ENCODE measurements around the gene CCDC70.

The CCDC70 gene

GRCh38 chr13:51867062-51867461 lies 5.3 kb downstream of the CCDC70 start:
- Histone ChIP-seq H3K9me3 (ENCODE audit: control insufficient read depth, insufficient read depth, low read length) (no peaks in the 10 kb centered on the region), H3K9me2 (replicated peaks; ENCODE audit: control insufficient read depth, low read length) (no peaks in the 10 kb centered on the region), H3K4me2 (ENCODE audit: low read length) (no peak overlapping the region), H3F3A (ENCODE audit: control insufficient read depth, insufficient read depth) (no peaks in the 10 kb centered on the region), H3K27ac (ENCODE audit: low read depth, low read length) (no peak overlapping the region), H3K4me1 (ENCODE audit: control insufficient read depth, low read length) (no peaks in the 10 kb centered on the region), H3K4me3 (ENCODE audit: low read length) (no peak overlapping the region), H3K79me2 (ENCODE audit: control insufficient read depth, low read length) (no peaks in the 10 kb centered on the region), H3K27me3 (ENCODE audit: control insufficient read depth, low read length) (peaks cover 39% of the 10 kb centered on the region), H4K20me1 (ENCODE audit: control insufficient read depth, insufficient read depth, low read depth, low read length) (no peaks in the 10 kb centered on the region), H3K36me3 (ENCODE audit: control insufficient read depth, low read length) (no peaks in the 10 kb centered on the region)
- TF ChIP-seq CTCF (IDR thresholded peaks at IDR 0.05; ENCODE audit: low read depth, low read length, poor library complexity, severe bottlenecking) (no peak), EZH2phosphoT487 (IDR thresholded peaks at IDR 0.05; ENCODE audit: borderline replicate concordance, low read length) (no peak)

GRCh38 chr13:51869916-51870315 lies 8.1 kb downstream of the CCDC70 start:
- H3K27me3 ChIP-seq (ENCODE audit: control insufficient read depth, low read length), result peaks cover 23% of the 10 kb centered on the region
- H3K4me1 ChIP-seq (ENCODE audit: control insufficient read depth, low read length), result no peaks in the 10 kb centered on the region
- no peaks in the 10 kb centered on the region for H3F3A ChIP-seq (ENCODE audit: control insufficient read depth, insufficient read depth)
- no peaks in the 10 kb centered on the region for H3K9me3 ChIP-seq (ENCODE audit: control insufficient read depth, insufficient read depth, low read length)
- H3K36me3 ChIP-seq (ENCODE audit: control insufficient read depth, low read length), result no peaks in the 10 kb centered on the region
- no peaks in the 10 kb centered on the region for H4K20me1 ChIP-seq (ENCODE audit: control insufficient read depth, insufficient read depth, low read depth, low read length)
- H3K4me2 ChIP-seq (ENCODE audit: low read length), result no peak overlapping the region
- no peak overlapping the region for H3K27ac ChIP-seq (ENCODE audit: low read depth, low read length)
- H3K79me2 ChIP-seq (ENCODE audit: control insufficient read depth, low read length), result no peaks in the 10 kb centered on the region
- TF ChIP-seq CTCF (IDR thresholded peaks at IDR 0.05; ENCODE audit: low read depth, low read length, poor library complexity, severe bottlenecking) (no peak), EZH2phosphoT487 (IDR thresholded peaks at IDR 0.05; ENCODE audit: borderline replicate concordance, low read length) (no peak)
- no peak overlapping the region for H3K4me3 ChIP-seq (ENCODE audit: low read length)
- no peaks in the 10 kb centered on the region for H3K9me2 ChIP-seq (replicated peaks; ENCODE audit: control insufficient read depth, low read length)

GRCh38 chr13:51870616-51871015 lies 8.8 kb downstream of the CCDC70 start:
- Histone ChIP-seq H3K79me2 (ENCODE audit: control insufficient read depth, low read length) (no peaks in the 10 kb centered on the region), H3K9me2 (replicated peaks; ENCODE audit: control insufficient read depth, low read length) (no peaks in the 10 kb centered on the region), H3K4me2 (ENCODE audit: low read length) (no peak overlapping the region), H3K4me3 (ENCODE audit: low read length) (no peak overlapping the region), H3K27me3 (ENCODE audit: control insufficient read depth, low read length) (peaks cover 23% of the 10 kb centered on the region), H3F3A (ENCODE audit: control insufficient read depth, insufficient read depth) (no peaks in the 10 kb centered on the region), H3K36me3 (ENCODE audit: control insufficient read depth, low read length) (no peaks in the 10 kb centered on the region), H3K4me1 (ENCODE audit: control insufficient read depth, low read length) (no peaks in the 10 kb centered on the region), H3K9me3 (ENCODE audit: control insufficient read depth, insufficient read depth, low read length) (no peaks in the 10 kb centered on the region), H4K20me1 (ENCODE audit: control insufficient read depth, insufficient read depth, low read depth, low read length) (no peaks in the 10 kb centered on the region), H3K27ac (ENCODE audit: low read depth, low read length) (no peak overlapping the region)
- TF ChIP-seq CTCF (IDR thresholded peaks at IDR 0.05; ENCODE audit: low read depth, low read length, poor library complexity, severe bottlenecking), result no peak
- TF ChIP-seq EZH2phosphoT487 (IDR thresholded peaks at IDR 0.05; ENCODE audit: borderline replicate concordance, low read length), result no peak
